CD4-positive, alpha-beta T cell (primary cell): ENCODE measurements around the gene RHOU. TPM values are rescaled to one million over a fixed set of nuclear protein-coding genes. Genes with fewer than 3 reads are reported as not detected.

Experiments used
- ATAC-seq: fragments of 200-7000 bp; cut with Tn5 transposase; one replicate; pipeline ENCODE4 v1.10.0; 2022; ENCODE audit warnings: mild to moderate bottlenecking; ENCODE audit not compliant: poor library complexity
- CTCF ChIA-PET: fragments of 350-600 bp; sonication (Branson Sonifier 250); formaldehyde crosslinking; loops from one replicate; lab custom pipeline; 2021; ENCODE audit warnings: antibody characterized with exemption, inconsistent platforms; lab: Charles Lee
- POLR2A ChIA-PET: fragments of 350-600 bp; sonication (Branson Sonifier 250); formaldehyde crosslinking; loops from one replicate; lab custom pipeline; 2021; ENCODE audit warnings: antibody characterized with exemption, inconsistent platforms; lab: Charles Lee
- DNase-seq, 14 experiments: peaks; one replicate each; pipeline ENCODE4 v3.0.0-alpha.2; 2013 to 2020; ENCODE audit warnings: mixed read lengths in 2 of 14
- H3K27ac ChIP-seq, 2 donors: one replicate each; pipeline versions ENCODE4 v1.5.1 to v1.7.0; 2013; ENCODE audit warnings: low read length in 2 of 2, low read depth in 1 of 2, mild to moderate bottlenecking in 1 of 2
- H3K27me3 ChIP-seq, 2 experiments: 1 replicate in 1 of 2; 2 replicates in 1 of 2; pipeline versions ENCODE4 v1.6.1 to v1.7.0; 2013; ENCODE audit warnings: low read length in 2 of 2, control low read depth in 1 of 2, mild to moderate bottlenecking in 1 of 2, moderate library complexity in 1 of 2; ENCODE audit not compliant: insufficient read depth in 2 of 2, control insufficient read depth in 1 of 2
- H3K36me3 ChIP-seq: one replicate; pipeline ENCODE4 v1.6.1; 2013; ENCODE audit warnings: low read length, control low read depth; ENCODE audit not compliant: insufficient read depth
- H3K4me1 ChIP-seq: one replicate; pipeline ENCODE4 v1.6.1; 2013; ENCODE audit warnings: low read length, control low read depth; ENCODE audit not compliant: insufficient read depth
- H3K4me3 ChIP-seq: one replicate; pipeline ENCODE4 v1.5.1; 2013; ENCODE audit warnings: mild to moderate bottlenecking, low read length, moderate library complexity
- H3K9me3 ChIP-seq, 2 experiments: 1 replicate in 1 of 2; 2 replicates in 1 of 2; pipeline versions ENCODE4 v1.6.1 to v1.7.0; 2013; ENCODE audit warnings: low read length in 2 of 2, mild to moderate bottlenecking in 2 of 2, control low read depth in 1 of 2, moderate library complexity in 1 of 2; ENCODE audit not compliant: control insufficient read depth in 1 of 2, insufficient read depth in 1 of 2
- H3K27ac Mint-ChIP-seq: one replicate; pipeline ENCODE4 v1.8.0; 2020; ENCODE audit warnings: mixed read lengths
- H3K27me3 Mint-ChIP-seq: one replicate; pipeline ENCODE4 v1.8.0; 2021; ENCODE audit warnings: mixed read lengths
- H3K36me3 Mint-ChIP-seq: one replicate; pipeline ENCODE4 v1.8.0; 2021; ENCODE audit warnings: low read depth, mixed read lengths
- H3K4me1 Mint-ChIP-seq: one replicate; pipeline ENCODE4 v1.8.0; 2021; ENCODE audit warnings: low read depth, mixed read lengths
- H3K4me3 Mint-ChIP-seq: one replicate; pipeline ENCODE4 v1.8.0; 2020; ENCODE audit warnings: mild to moderate bottlenecking, mixed read lengths
- H3K9me3 Mint-ChIP-seq: one replicate; pipeline ENCODE4 v1.8.0; 2020; ENCODE audit warnings: mixed read lengths
- intact Hi-C, 2 experiments: fragments of 100-400 bp; cut with DNase I in 1 of 2; cut with micrococcal nuclease in 1 of 2; formaldehyde crosslinking; loops; one replicate each; pipeline versions ENCODE4 v1.15.1 to v1.9.0; 2023 to 2025; cut with DNase I, micrococcal nuclease
- total RNA-seq, 174 experiments: library from RNA in 2 of 174; stranded (reverse) in 2 of 174; gene quantifications; one replicate each; pipeline ENCODE4 v1.2.3 and lab custom pipeline; 2021 to 2026
- TF ChIP-seq, protein P1 (sequence below): fragments of 200-600 bp; IDR thresholded peaks from one replicate; pipeline ENCODE4 v1.8.0; 2022; ENCODE audit warnings: antibody characterized with exemption, mild to moderate bottlenecking

Gene RHOU
- total RNA-seq, 2 experiments from 2014 or later = 1.2 TPM

DNA sequence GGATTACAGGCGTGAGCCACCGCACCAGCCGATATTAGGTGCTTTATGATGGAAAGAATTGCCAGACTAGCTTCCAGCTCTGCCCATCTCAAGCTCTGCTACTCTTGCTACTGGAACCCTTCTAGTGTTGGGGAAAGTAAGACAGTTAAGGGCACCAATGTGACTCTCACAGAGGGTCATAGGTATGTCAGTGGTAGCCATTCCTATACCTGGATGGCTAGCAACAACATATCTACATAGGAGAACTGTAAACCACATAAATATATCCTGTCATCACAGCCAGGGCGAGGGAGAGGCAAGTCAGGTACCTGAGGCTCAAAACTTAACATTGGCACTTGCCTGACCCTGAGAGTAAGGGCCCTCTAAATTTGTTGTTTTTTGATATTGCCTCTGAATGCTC, 1.7 kb upstream of the RHOU start:
- ChIA-PET POLR2A (no interaction called here), CTCF (no interaction called here)
- Mint-ChIP-seq H3K27me3 (peaks cover 13% of the 10 kb centered on the region), H3K27ac (no peak overlapping the region), H3K4me3 (peak overlapping the region; percentile 91), H3K36me3 (no peaks in the 10 kb centered on the region), H3K4me1 (peaks cover 25% of the 10 kb centered on the region), H3K9me3 (no peaks in the 10 kb centered on the region)
- intact Hi-C loops = loop anchor here in 1 of 2 experiments (5.0 kb wide), 1 partner anchor 754 kb away; no protein-coding TSS in a partner anchor
- no peaks in the 10 kb centered on the region for H3K36me3 ChIP-seq
- DNase-seq = no peak
- H3K27me3 ChIP-seq = no peaks in the 10 kb centered on the region
- no peak overlapping the region for H3K27ac ChIP-seq
- TF ChIP-seq, protein P1, sequence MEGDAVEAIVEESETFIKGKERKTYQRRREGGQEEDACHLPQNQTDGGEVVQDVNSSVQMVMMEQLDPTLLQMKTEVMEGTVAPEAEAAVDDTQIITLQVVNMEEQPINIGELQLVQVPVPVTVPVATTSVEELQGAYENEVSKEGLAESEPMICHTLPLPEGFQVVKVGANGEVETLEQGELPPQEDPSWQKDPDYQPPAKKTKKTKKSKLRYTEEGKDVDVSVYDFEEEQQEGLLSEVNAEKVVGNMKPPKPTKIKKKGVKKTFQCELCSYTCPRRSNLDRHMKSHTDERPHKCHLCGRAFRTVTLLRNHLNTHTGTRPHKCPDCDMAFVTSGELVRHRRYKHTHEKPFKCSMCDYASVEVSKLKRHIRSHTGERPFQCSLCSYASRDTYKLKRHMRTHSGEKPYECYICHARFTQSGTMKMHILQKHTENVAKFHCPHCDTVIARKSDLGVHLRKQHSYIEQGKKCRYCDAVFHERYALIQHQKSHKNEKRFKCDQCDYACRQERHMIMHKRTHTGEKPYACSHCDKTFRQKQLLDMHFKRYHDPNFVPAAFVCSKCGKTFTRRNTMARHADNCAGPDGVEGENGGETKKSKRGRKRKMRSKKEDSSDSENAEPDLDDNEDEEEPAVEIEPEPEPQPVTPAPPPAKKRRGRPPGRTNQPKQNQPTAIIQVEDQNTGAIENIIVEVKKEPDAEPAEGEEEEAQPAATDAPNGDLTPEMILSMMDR = no peak
- ATAC-seq = no peak
- peaks cover 20% of the 10 kb centered on the region for H3K4me1 ChIP-seq
- no peaks in the 10 kb centered on the region for H3K9me3 ChIP-seq
- H3K4me3 ChIP-seq = no peak overlapping the region

DNA sequence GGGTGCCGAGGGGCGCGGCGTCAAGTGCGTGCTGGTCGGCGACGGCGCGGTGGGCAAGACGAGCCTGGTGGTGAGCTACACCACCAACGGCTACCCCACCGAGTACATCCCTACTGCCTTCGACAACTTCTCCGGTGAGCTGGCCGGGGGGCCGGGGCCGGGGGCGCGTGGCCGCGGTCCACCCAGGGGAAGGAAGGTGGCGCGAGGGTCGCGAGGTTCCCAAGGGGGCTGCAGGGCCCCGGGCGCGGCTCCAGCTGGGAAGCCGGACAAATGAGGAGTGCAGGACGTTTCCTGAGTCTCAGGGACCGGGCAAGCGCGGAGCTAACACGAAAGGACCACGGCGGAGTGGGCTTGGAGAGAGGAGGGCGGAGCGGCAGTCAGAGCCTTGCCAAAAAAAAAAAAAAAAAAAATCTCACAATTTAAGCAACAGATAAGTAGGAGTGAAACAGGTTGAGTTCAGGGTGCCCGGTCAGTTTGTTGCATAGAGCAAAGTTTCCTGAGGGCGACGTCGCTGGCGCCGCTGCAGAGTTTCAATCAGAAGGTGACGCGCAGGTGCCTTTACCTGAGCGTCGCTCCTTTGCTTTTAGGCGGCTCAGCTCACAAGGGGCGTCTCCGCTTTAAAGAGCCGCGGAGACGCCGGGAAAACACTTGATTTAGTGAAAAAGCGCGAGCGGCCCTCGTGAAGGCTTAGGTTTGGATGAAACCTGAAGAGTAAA, 750 bp downstream of the RHOU start:
- Mint-ChIP-seq H3K4me3 (peak overlapping the region; percentile 92), H3K27me3 (no peaks in the 10 kb centered on the region)

GRCh38 chr1:228736844-228737445, 1.7 kb downstream of the RHOU start:
- DNase-seq = no peak
- H3K4me1 ChIP-seq = peaks cover 28% of the 10 kb centered on the region
- TF ChIP-seq, protein P1 = no peak
- no peaks in the 10 kb centered on the region for H3K36me3 ChIP-seq
- no peaks in the 10 kb centered on the region for H3K27me3 ChIP-seq
- intact Hi-C loops = no loop called here
- Mint-ChIP-seq H3K9me3 (no peaks in the 10 kb centered on the region), H3K4me3 (peak overlapping the region; percentile 92), H3K27me3 (no peaks in the 10 kb centered on the region), H3K4me1 (peaks cover 34% of the 10 kb centered on the region), H3K36me3 (peaks cover 3% of the 10 kb centered on the region), H3K27ac (peak overlapping the region; percentile 81)
- POLR2A ChIA-PET = interaction anchor here (1.1 to 2.9 kb wide), 4 partner anchors 393 to 518 kb away, joined by 4 to 34 read pairs (median 10); no protein-coding TSS in a partner anchor
- no peaks in the 10 kb centered on the region for H3K9me3 ChIP-seq
- H3K4me3 ChIP-seq = peak overlapping the region; percentile 74
- H3K27ac ChIP-seq = peak overlapping the region in 1 of 2 donors; percentile 59
- ATAC-seq = no peak
- CTCF ChIA-PET = interaction anchor here (1.3 to 1.5 kb wide), 3 partner anchors 490 to 518 kb away, joined by 3 to 4 read pairs (median 4); no protein-coding TSS in a partner anchor

More for the DNA sequence above, 750 bp downstream of the RHOU start:
- peak; percentile 54 for ATAC-seq
- DNase-seq = peak in 12 of 14 experiments; percentile 5 to 67 (median 26)
- H3K27ac ChIP-seq = no peak overlapping the region
- TF ChIP-seq, protein P1 = no peak
- peaks cover 28% of the 10 kb centered on the region for H3K4me1 ChIP-seq
- peaks cover 34% of the 10 kb centered on the region for H3K4me1 Mint-ChIP-seq
- peak overlapping the region; percentile 81 for H3K27ac Mint-ChIP-seq
- H3K4me3 ChIP-seq = peak overlapping the region; percentile 74
- ChIA-PET POLR2A (interaction anchor here (0.6 to 2.9 kb wide), 5 partner anchors 46 to 519 kb away, joined by 3 to 34 read pairs (median 8); no protein-coding TSS in a partner anchor), CTCF (interaction anchor here (0.6 to 1.5 kb wide), 6 partner anchors 9 to 569 kb away, joined by 3 to 11 read pairs (median 4); no protein-coding TSS in a partner anchor)
- no peaks in the 10 kb centered on the region for H3K27me3 ChIP-seq
- H3K9me3 Mint-ChIP-seq = no peaks in the 10 kb centered on the region
- intact Hi-C loops = loop anchor here (1.0 to 2.0 kb wide), 3 partner anchors 491 to 519 kb away; no protein-coding TSS in a partner anchor
- H3K9me3 ChIP-seq = no peaks in the 10 kb centered on the region
- no peaks in the 10 kb centered on the region for H3K36me3 ChIP-seq
- H3K36me3 Mint-ChIP-seq = no peaks in the 10 kb centered on the region
